SU-DHL-6 (cell line): Measurements from ENCODE around the gene SLC25A47.
"Not testable (repeated sequence)": the region's sequence is repeated elsewhere in the genome, so short reads cannot be mapped to it uniquely, and the experiment has no call there.

Source experiments
- H2AFZ ChIP-seq: fragments of 200-600 bp; sonication (generic); 2 replicates; pipeline ENCODE4 v1.6.1; 2014; ENCODE audit warnings: low read depth, mild to moderate bottlenecking, moderate library complexity, mixed read lengths, antibody characterized with exemption, low read length; ENCODE audit not compliant: severe bottlenecking
- H3F3A ChIP-seq: fragments of 200-600 bp; shearing (Covaris generic); 2 replicates; pipeline ENCODE4 v1.6.0; 2016; ENCODE audit warnings: antibody characterized with exemption, mild to moderate bottlenecking; ENCODE audit not compliant: insufficient read depth
- H3K27ac ChIP-seq: fragments of 200-600 bp; sonication (generic); 2 replicates; pipeline ENCODE4 v1.5.1; 2016; ENCODE audit warnings: low read depth, mild to moderate bottlenecking, low read length, moderate library complexity, mixed read lengths
- H3K27me3 ChIP-seq: fragments of 200-600 bp; sonication (generic), shearing (Covaris generic); 2 replicates; pipeline ENCODE4 v1.6.0; 2014; ENCODE audit warnings: mild to moderate bottlenecking, low read length
- H3K36me3 ChIP-seq: fragments of 200-600 bp; sonication (generic); 2 replicates; pipeline ENCODE4 v1.6.1; 2014; ENCODE audit warnings: mild to moderate bottlenecking, low read length, mixed read lengths
- H3K4me2 ChIP-seq: fragments of 300-600, 200-600 bp; shearing (Covaris generic), sonication (generic); 2 replicates; pipeline ENCODE4 v1.6.0; 2014; ENCODE audit warnings: low read length, low read depth, mild to moderate bottlenecking; ENCODE audit not compliant: poor library complexity, severe bottlenecking
- H3K4me3 ChIP-seq: fragments of 200-600 bp; sonication (generic); 2 replicates; pipeline ENCODE4 v1.5.1; 2014; ENCODE audit warnings: antibody characterized with exemption, low read length, mild to moderate bottlenecking, mixed read lengths; ENCODE audit not compliant: insufficient read depth, poor library complexity, severe bottlenecking
- H3K79me2 ChIP-seq: fragments of 200-600 bp; sonication (generic); 2 replicates; pipeline ENCODE4 v1.6.1; 2014; ENCODE audit warnings: mild to moderate bottlenecking, low read length, moderate library complexity; ENCODE audit not compliant: insufficient read depth
- H3K9ac ChIP-seq: fragments of 200-600 bp; sonication (generic); 2 replicates; pipeline ENCODE4 v1.7.0; 2014; ENCODE audit warnings: mild to moderate bottlenecking, low read length
- H3K9me2 ChIP-seq: fragments of 200-600 bp; sonication (generic); replicated peaks from 2 replicates; pipeline ENCODE4 v1.6.1; 2014; ENCODE audit warnings: low read length; ENCODE audit not compliant: insufficient read depth
- H3K9me3 ChIP-seq: fragments of 200-600 bp; sonication (generic); 2 replicates; pipeline ENCODE4 v1.6.1; 2014; ENCODE audit warnings: low read length, mixed read lengths; ENCODE audit not compliant: insufficient read depth
- H4K20me1 ChIP-seq: fragments of 200-600 bp; sonication (generic); 2 replicates; pipeline ENCODE4 v1.6.1; 2014; ENCODE audit warnings: low read depth, mild to moderate bottlenecking, antibody characterized with exemption, low read length, moderate library complexity, mixed read lengths
- CTCF ChIP-seq: fragments of 200-600 bp; sonication (generic); IDR thresholded peaks from one replicate; pipeline ENCODE4 v1.5.1; 2017; ENCODE audit warnings: antibody characterized with exemption, mild to moderate bottlenecking, low read length, moderate library complexity; ENCODE audit not compliant: insufficient read depth, poor library complexity, severe bottlenecking
- EZH2phosphoT487 ChIP-seq: fragments of 200-600 bp; sonication (generic), shearing (Covaris generic); conservative IDR thresholded peaks from 2 replicates; pipeline ENCODE4 v1.6.1; 2018; ENCODE audit warnings: mild to moderate bottlenecking, antibody characterized with exemption, low read length, moderate library complexity, mixed read lengths

SLC25A47 gene

GRCh38 chr14:100341301-100342031 lies 18.3 kb downstream of the SLC25A47 start:
- Histone ChIP-seq H3K4me2 (no peak overlapping the region), H3K79me2 (no peaks in the 10 kb centered on the region), H3F3A (no peaks in the 10 kb centered on the region), H4K20me1 (no peaks in the 10 kb centered on the region), H3K9ac (no peak overlapping the region), H3K9me2 (no peaks in the 10 kb centered on the region), H3K27ac (no peak overlapping the region), H3K36me3 (no peaks in the 10 kb centered on the region), H3K27me3 (no peaks in the 10 kb centered on the region), H2AFZ (no peak overlapping the region), H3K4me3 (no peak overlapping the region), H3K9me3 (no peaks in the 10 kb centered on the region)
- TF ChIP-seq CTCF (no peak), EZH2phosphoT487 (no peak)

- no peak overlapping the region for H2AFZ ChIP-seq
- no peaks in the 10 kb centered on the region for H4K20me1 ChIP-seq
- H3K9ac ChIP-seq = no peak overlapping the region
- H3K4me2 ChIP-seq = no peak overlapping the region
- no peak overlapping the region for H3K27ac ChIP-seq
- no peak overlapping the region for H3K4me3 ChIP-seq
- H3K27me3 ChIP-seq = no peaks in the 10 kb centered on the region
- no peaks in the 10 kb centered on the region for H3K79me2 ChIP-seq
- no peaks in the 10 kb centered on the region for H3K9me3 ChIP-seq
- no peaks in the 10 kb centered on the region for H3K36me3 ChIP-seq
- TF ChIP-seq CTCF (no peak), EZH2phosphoT487 (no peak)
- H3K9me2 ChIP-seq = no peaks in the 10 kb centered on the region
- H3F3A ChIP-seq = no peaks in the 10 kb centered on the region
Observed at GRCh38 chr14:100342195-100342594, 19.1 kb downstream of the SLC25A47 start.

GRCh38 chr14:100342826-100343225 lies 19.7 kb downstream of the SLC25A47 start:
- not testable (repeated sequence) for H3K9me3 ChIP-seq, H3K36me3 ChIP-seq, H3K27ac ChIP-seq, H3K9ac ChIP-seq, H4K20me1 ChIP-seq, H2AFZ ChIP-seq, H3F3A ChIP-seq, H3K9me2 ChIP-seq, H3K27me3 ChIP-seq, H3K79me2 ChIP-seq, H3K4me2 ChIP-seq, H3K4me3 ChIP-seq

- not testable (repeated sequence) for H3K27ac ChIP-seq, H3K27me3 ChIP-seq, H3F3A ChIP-seq, H3K4me2 ChIP-seq, H3K36me3 ChIP-seq, H3K9ac ChIP-seq, H3K9me2 ChIP-seq, H4K20me1 ChIP-seq, H2AFZ ChIP-seq, H3K79me2 ChIP-seq, H3K4me3 ChIP-seq, H3K9me3 ChIP-seq
Observed at GRCh38 chr14:100344657-100345056, 21.5 kb downstream of the SLC25A47 start.
